CD14-positive monocyte (primary cell): ENCODE results near the gene HSH2D. TPM values are rescaled to one million over a fixed set of nuclear protein-coding genes. Genes with fewer than 3 reads are reported as not detected.

Experiments used
- DNase-seq, 3 donors: peaks; one replicate each; pipeline ENCODE4 v3.0.0-alpha.2; 2011 to 2022
- H2AFZ ChIP-seq: 2 replicates; pipeline ENCODE4 v1.6.0; 2012; ENCODE audit warnings: mild to moderate bottlenecking, low read depth, low read length, inconsistent platforms; ENCODE audit not compliant: insufficient read depth, poor library complexity, severe bottlenecking
- H3K27ac ChIP-seq, 2 donors: 1 replicate in 1 of 2; 2 replicates in 1 of 2; pipeline ENCODE4 v1.5.1; 2012 to 2013; ENCODE audit warnings: low read length in 2 of 2, control low read depth in 1 of 2, inconsistent platforms in 1 of 2, low read depth in 1 of 2, mild to moderate bottlenecking in 1 of 2
- H3K27me3 ChIP-seq, 2 donors: one replicate each; pipeline versions ENCODE4 v1.6.0 to v1.6.1; 2011 to 2013; ENCODE audit warnings: low read length in 2 of 2; ENCODE audit not compliant: control insufficient read depth in 2 of 2, insufficient read depth in 2 of 2
- H3K36me3 ChIP-seq, 2 donors: replicated peaks in 1 of 2; 1 replicate in 1 of 2; 2 replicates in 1 of 2; pipeline versions ENCODE4 v1.5.1 to v1.6.1; 2012 to 2013; ENCODE audit warnings: low read length in 2 of 2, control low read depth in 1 of 2, inconsistent platforms in 1 of 2, mild to moderate bottlenecking in 1 of 2; ENCODE audit not compliant: insufficient read depth in 2 of 2, control insufficient read depth in 1 of 2
- H3K4me1 ChIP-seq, 2 donors: 1 replicate in 1 of 2; 2 replicates in 1 of 2; pipeline versions ENCODE4 v1.5.1 to v1.6.1; 2012 to 2013; ENCODE audit warnings: low read length in 2 of 2, control low read depth in 1 of 2, inconsistent platforms in 1 of 2, mild to moderate bottlenecking in 1 of 2, moderate library complexity in 1 of 2; ENCODE audit not compliant: insufficient read depth in 2 of 2, control insufficient read depth in 1 of 2
- H3K4me2 ChIP-seq: replicated peaks from 2 replicates; pipeline ENCODE3; 2012; ENCODE audit warnings: low read length, moderate library complexity, mild to moderate bottlenecking; ENCODE audit not compliant: poor library complexity, severe bottlenecking; ENCODE audit errors: extremely low read depth
- H3K4me3 ChIP-seq, 3 experiments: fragments of 200-600 bp in 1 of 3; sonication (generic) in 1 of 3; replicated peaks in 1 of 3; 1 replicate in 2 of 3; 2 replicates in 1 of 3; pipeline ENCODE4 v1.5.1; 2011 to 2013; ENCODE audit warnings: low read length in 3 of 3, mild to moderate bottlenecking in 3 of 3, control low read depth in 2 of 3, low read depth in 2 of 3, inconsistent platforms in 1 of 3, moderate library complexity in 1 of 3
- H3K79me2 ChIP-seq: 2 replicates; pipeline ENCODE4 v1.6.0; 2012; ENCODE audit warnings: mild to moderate bottlenecking, control low read depth, inconsistent platforms, low read length, moderate library complexity; ENCODE audit not compliant: insufficient read depth
- H3K9ac ChIP-seq: 2 replicates; pipeline ENCODE4 v1.6.0; 2017; ENCODE audit warnings: low read length, mild to moderate bottlenecking; ENCODE audit not compliant: insufficient read depth, poor library complexity, severe bottlenecking
- H3K9me3 ChIP-seq, 2 donors: replicated peaks in 1 of 2; 1 replicate in 1 of 2; 2 replicates in 1 of 2; pipeline versions ENCODE4 v1.5.1 to v1.6.1; 2012 to 2013; ENCODE audit warnings: low read length in 2 of 2, control low read depth in 1 of 2; ENCODE audit not compliant: control insufficient read depth in 1 of 2, insufficient read depth in 1 of 2
- H4K20me1 ChIP-seq: 2 replicates; pipeline ENCODE4 v1.6.0; 2012; ENCODE audit warnings: mild to moderate bottlenecking, low read length, control low read depth, moderate library complexity; ENCODE audit not compliant: insufficient read depth
- H3K27ac Mint-ChIP-seq, 7 donors: one replicate each; pipeline ENCODE4 v1.8.0; 2020; ENCODE audit warnings: mild to moderate bottlenecking in 7 of 7, mixed read lengths in 7 of 7, moderate library complexity in 6 of 7, inconsistent platforms in 2 of 7
- H3K27me3 Mint-ChIP-seq, 3 donors: one replicate each; pipeline ENCODE4 v1.8.0; 2021 to 2022; ENCODE audit warnings: low read depth in 3 of 3, mild to moderate bottlenecking in 3 of 3, mixed read lengths in 3 of 3, moderate library complexity in 3 of 3, inconsistent platforms in 1 of 3
- H3K36me3 Mint-ChIP-seq, 2 donors: one replicate each; pipeline ENCODE4 v1.8.0; 2020; ENCODE audit warnings: mixed read lengths in 2 of 2, inconsistent platforms in 1 of 2, mild to moderate bottlenecking in 1 of 2
- H3K4me1 Mint-ChIP-seq: one replicate; pipeline ENCODE4 v1.8.0; 2020; ENCODE audit warnings: mild to moderate bottlenecking, mixed read lengths
- H3K4me3 Mint-ChIP-seq, 2 donors: one replicate each; pipeline ENCODE4 v1.8.0; 2020; ENCODE audit warnings: mild to moderate bottlenecking in 2 of 2, mixed read lengths in 2 of 2, moderate library complexity in 1 of 2
- H3K9me3 Mint-ChIP-seq, 7 donors: one replicate each; pipeline ENCODE4 v1.8.0; 2020 to 2022; ENCODE audit warnings: mixed read lengths in 7 of 7, mild to moderate bottlenecking in 6 of 7, moderate library complexity in 6 of 7, inconsistent platforms in 2 of 7
- WGBS: methylation state at CpG from one replicate; pipeline ENCODE4 v1.1.5; 2013; ENCODE audit warnings: missing lambda C conversion rate; ENCODE audit not compliant: insufficient coverage; 5-methylcytosine and 5-hydroxymethylcytosine counted together
- intact Hi-C, 2 donors: fragments of 100-400 bp; cut with micrococcal nuclease; formaldehyde crosslinking; loops; one replicate each; pipeline versions ENCODE4 v1.15.0 to v1.15.1; 2023
- polyA plus RNA-seq, 3 donors: library from polyadenylated mRNA; depleted of rRNA in 1 of 3; unstranded in 2 of 3; stranded (reverse) in 1 of 3; fragments of 300-500 nt in 2 of 3; fragments of >200 nt in 1 of 3; fragmentation: Illumina TruSeq in 2 of 3; gene quantifications; 1 replicate in 2 of 3; 2 replicates in 1 of 3; pipeline ENCODE4 v1.2.3, GENCODE V29; 2012 to 2021
- TF ChIP-seq, protein P1 (sequence below): fragments of 200-600 bp; IDR thresholded peaks from one replicate; pipeline ENCODE4 v1.8.0; 2022; ENCODE audit warnings: antibody characterized with exemption, mild to moderate bottlenecking

HSH2D gene
- polyA plus RNA-seq, 3 donors = 13.8 to 106 (median 16.7) TPM

GRCh38 chr19:16134510-16134909, 9.0 kb upstream of the HSH2D start:
- Mint-ChIP-seq H3K36me3 (peaks cover 48 to 52% of the 10 kb centered on the region in 2 donors), H3K9me3 (peaks cover 0 to 9% (median 0%) of the 10 kb centered on the region in 7 donors), H3K27ac (peak overlapping the region in 5 of 7 donors; percentile 26 to 88 (median 63)), H3K4me1 (peaks cover 48% of the 10 kb centered on the region), H3K4me3 (no peak overlapping the region), H3K27me3 (peaks cover 0 to 2% (median 0%) of the 10 kb centered on the region in 3 donors)
- WGBS = 41% methylated on average over 6 of the region's 7 CpGs
- Histone ChIP-seq H4K20me1 (peaks cover 26% of the 10 kb centered on the region), H3K27ac (peak overlapping the region in 1 of 2 donors; percentile 53), H2AFZ (no peak overlapping the region), H3K4me3 (no peak overlapping the region), H3K79me2 (peaks cover 99% of the 10 kb centered on the region), H3K9ac (no peak overlapping the region), H3K9me3 (no peaks in the 10 kb centered on the region), H3K36me3 (peaks cover 47 to 51% of the 10 kb centered on the region in 2 donors), H3K4me2 (no peak overlapping the region), H3K27me3 (no peaks in the 10 kb centered on the region), H3K4me1 (peaks cover 17 to 52% of the 10 kb centered on the region in 2 donors)
- DNase-seq = no peak
- TF ChIP-seq, protein P1, sequence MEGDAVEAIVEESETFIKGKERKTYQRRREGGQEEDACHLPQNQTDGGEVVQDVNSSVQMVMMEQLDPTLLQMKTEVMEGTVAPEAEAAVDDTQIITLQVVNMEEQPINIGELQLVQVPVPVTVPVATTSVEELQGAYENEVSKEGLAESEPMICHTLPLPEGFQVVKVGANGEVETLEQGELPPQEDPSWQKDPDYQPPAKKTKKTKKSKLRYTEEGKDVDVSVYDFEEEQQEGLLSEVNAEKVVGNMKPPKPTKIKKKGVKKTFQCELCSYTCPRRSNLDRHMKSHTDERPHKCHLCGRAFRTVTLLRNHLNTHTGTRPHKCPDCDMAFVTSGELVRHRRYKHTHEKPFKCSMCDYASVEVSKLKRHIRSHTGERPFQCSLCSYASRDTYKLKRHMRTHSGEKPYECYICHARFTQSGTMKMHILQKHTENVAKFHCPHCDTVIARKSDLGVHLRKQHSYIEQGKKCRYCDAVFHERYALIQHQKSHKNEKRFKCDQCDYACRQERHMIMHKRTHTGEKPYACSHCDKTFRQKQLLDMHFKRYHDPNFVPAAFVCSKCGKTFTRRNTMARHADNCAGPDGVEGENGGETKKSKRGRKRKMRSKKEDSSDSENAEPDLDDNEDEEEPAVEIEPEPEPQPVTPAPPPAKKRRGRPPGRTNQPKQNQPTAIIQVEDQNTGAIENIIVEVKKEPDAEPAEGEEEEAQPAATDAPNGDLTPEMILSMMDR = no peak
- intact Hi-C loops = no loop called here

- H3K9me3 ChIP-seq = no peaks in the 10 kb centered on the region
- peaks cover 38 to 40% of the 10 kb centered on the region in 2 donors for H3K36me3 ChIP-seq
- no peak overlapping the region for H3K4me2 ChIP-seq
- peaks cover 28 to 62% of the 10 kb centered on the region in 2 donors for H3K4me1 ChIP-seq
- TF ChIP-seq, protein P1 = no peak
- peaks cover 0 to 2% (median 2%) of the 10 kb centered on the region in 3 donors for H3K27me3 Mint-ChIP-seq
- peaks cover 0 to 9% (median 0%) of the 10 kb centered on the region in 7 donors for H3K9me3 Mint-ChIP-seq
- intact Hi-C loops = loop anchor here in 1 of 2 donors (5.0 kb wide), 1 partner anchor 42 kb away; no protein-coding TSS in a partner anchor
- no peak overlapping the region for H3K4me3 ChIP-seq
- H3K4me1 Mint-ChIP-seq = peaks cover 58% of the 10 kb centered on the region
- DNase-seq = no peak
- H3K27ac Mint-ChIP-seq = peak overlapping the region in 4 of 7 donors; percentile 42 to 77 (median 74)
- H3K27me3 ChIP-seq = no peaks in the 10 kb centered on the region
- H3K27ac ChIP-seq = no peak overlapping the region
- H2AFZ ChIP-seq = no peak overlapping the region
- peaks cover 40 to 41% of the 10 kb centered on the region in 2 donors for H3K36me3 Mint-ChIP-seq
- WGBS = 30% methylated on average over 3 of the region's 4 CpGs
- no peak overlapping the region for H3K4me3 Mint-ChIP-seq
- no peak overlapping the region for H3K9ac ChIP-seq
- peaks cover 26% of the 10 kb centered on the region for H4K20me1 ChIP-seq
- H3K79me2 ChIP-seq = peaks cover 100% of the 10 kb centered on the region
These were observed 7.9 kb upstream of the HSH2D start for GRCh38 chr19:16135430-16136127.
